PC-9 (cell line): Measurements from ENCODE around the gene RDH8.

Experiments
- EZH2 ChIP-seq: fragments of 200-600 bp; sonication (generic); IDR thresholded peaks from 2 replicates; pipeline ENCODE4 v1.8.0; 2017; ENCODE audit warnings: antibody characterized with exemption, low read depth
- TF ChIP-seq, protein P1 (sequence below): fragments of 200-600 bp; sonication (generic); conservative IDR thresholded peaks from 2 replicates; pipeline ENCODE4 v1.6.1; 2017; ENCODE audit warnings: mixed run types, antibody characterized with exemption, mild to moderate bottlenecking, moderate library complexity

DNA sequence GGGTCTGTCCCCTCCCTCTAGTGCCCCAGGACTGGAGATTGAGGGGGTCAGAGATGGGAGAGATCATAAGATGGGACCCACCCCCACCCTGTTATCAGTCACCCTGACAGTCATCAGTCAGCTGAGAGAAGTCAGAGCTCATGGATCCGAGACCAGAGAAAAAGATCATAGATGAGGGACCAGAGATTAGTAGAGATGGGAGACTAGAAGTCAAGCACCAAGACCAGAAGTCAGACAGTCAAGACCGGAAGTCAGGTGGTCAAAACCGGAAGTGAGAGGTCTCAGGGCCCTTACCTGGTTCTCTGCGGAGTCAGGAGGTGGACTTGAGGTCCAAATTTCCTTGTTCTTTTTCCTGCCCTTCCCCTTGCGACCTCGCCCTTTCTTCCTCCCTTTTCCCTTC lies 10.0 kb upstream of the RDH8 start:
- no peak for TF ChIP-seq EZH2
- TF ChIP-seq, protein P1, sequence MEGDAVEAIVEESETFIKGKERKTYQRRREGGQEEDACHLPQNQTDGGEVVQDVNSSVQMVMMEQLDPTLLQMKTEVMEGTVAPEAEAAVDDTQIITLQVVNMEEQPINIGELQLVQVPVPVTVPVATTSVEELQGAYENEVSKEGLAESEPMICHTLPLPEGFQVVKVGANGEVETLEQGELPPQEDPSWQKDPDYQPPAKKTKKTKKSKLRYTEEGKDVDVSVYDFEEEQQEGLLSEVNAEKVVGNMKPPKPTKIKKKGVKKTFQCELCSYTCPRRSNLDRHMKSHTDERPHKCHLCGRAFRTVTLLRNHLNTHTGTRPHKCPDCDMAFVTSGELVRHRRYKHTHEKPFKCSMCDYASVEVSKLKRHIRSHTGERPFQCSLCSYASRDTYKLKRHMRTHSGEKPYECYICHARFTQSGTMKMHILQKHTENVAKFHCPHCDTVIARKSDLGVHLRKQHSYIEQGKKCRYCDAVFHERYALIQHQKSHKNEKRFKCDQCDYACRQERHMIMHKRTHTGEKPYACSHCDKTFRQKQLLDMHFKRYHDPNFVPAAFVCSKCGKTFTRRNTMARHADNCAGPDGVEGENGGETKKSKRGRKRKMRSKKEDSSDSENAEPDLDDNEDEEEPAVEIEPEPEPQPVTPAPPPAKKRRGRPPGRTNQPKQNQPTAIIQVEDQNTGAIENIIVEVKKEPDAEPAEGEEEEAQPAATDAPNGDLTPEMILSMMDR: no peak
